PC-9 (cell line): Measurements from ENCODE around the gene DCAF7.

Experiments used
- EZH2 ChIP-seq: fragments of 200-600 bp; sonication (generic); IDR thresholded peaks from 2 replicates; pipeline ENCODE4 v1.8.0; 2017; ENCODE audit warnings: antibody characterized with exemption, low read depth
- TF ChIP-seq, protein P1 (sequence below): fragments of 200-600 bp; sonication (generic); conservative IDR thresholded peaks from 2 replicates; pipeline ENCODE4 v1.6.1; 2017; ENCODE audit warnings: mixed run types, antibody characterized with exemption, mild to moderate bottlenecking, moderate library complexity

DNA sequence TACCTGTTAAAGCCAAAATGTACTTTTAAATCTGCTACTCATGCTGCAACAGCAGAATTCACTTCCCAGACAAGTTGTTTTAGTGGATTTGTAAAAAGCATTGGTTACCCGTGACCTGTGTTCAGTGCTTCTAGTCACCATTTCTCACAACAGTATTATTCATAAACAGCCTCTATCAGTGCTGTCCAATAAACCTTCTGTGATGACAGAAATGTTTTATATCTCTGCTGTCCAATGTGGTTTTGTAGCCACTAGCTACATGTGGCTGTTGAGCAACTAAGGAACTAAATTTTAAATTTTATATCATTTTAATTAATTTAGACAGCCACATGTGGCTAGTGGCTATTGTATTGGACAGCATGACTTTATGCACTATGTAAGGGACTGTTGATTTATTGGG lies 84.5 kb downstream of the DCAF7 start:
- TF ChIP-seq, protein P1, sequence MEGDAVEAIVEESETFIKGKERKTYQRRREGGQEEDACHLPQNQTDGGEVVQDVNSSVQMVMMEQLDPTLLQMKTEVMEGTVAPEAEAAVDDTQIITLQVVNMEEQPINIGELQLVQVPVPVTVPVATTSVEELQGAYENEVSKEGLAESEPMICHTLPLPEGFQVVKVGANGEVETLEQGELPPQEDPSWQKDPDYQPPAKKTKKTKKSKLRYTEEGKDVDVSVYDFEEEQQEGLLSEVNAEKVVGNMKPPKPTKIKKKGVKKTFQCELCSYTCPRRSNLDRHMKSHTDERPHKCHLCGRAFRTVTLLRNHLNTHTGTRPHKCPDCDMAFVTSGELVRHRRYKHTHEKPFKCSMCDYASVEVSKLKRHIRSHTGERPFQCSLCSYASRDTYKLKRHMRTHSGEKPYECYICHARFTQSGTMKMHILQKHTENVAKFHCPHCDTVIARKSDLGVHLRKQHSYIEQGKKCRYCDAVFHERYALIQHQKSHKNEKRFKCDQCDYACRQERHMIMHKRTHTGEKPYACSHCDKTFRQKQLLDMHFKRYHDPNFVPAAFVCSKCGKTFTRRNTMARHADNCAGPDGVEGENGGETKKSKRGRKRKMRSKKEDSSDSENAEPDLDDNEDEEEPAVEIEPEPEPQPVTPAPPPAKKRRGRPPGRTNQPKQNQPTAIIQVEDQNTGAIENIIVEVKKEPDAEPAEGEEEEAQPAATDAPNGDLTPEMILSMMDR, result no peak
- TF ChIP-seq EZH2, result no peak
